ENCODE results near the gene PRKAG2. TPM values are rescaled to one million over a fixed set of nuclear protein-coding genes. Genes with fewer than 3 reads are reported as not detected.

The PRKAG2 gene
- total RNA-seq, 4 donors from 2014 or later, result 8.9 to 35.1 (median 13.6) TPM

GRCh38 chr7:151745706-151746105, 131.2 kb downstream of the PRKAG2 start:
- Histone ChIP-seq H3K9me3 (no peaks in the 10 kb centered on the region), H3K27ac (no peak overlapping the region), H3K4me1 (peaks cover 0 to 16% (median 2%) of the 10 kb centered on the region in 3 donors), H3K36me3 (peaks cover 0 to 13% (median 0%) of the 10 kb centered on the region in 3 donors), H3K27me3 (no peaks in the 10 kb centered on the region), H3K4me3 (no peak overlapping the region)
- intact Hi-C loops (cut with DNase I), result no loop called here
- WGBS, 2 donors, result 80 to 88% methylated on average over 6 to 8 of the region's 11 CpGs
- DNase-seq, result no peak
- TF ChIP-seq CTCF (IDR thresholded peaks at IDR 0.05) (no peak), POLR2A (IDR thresholded peaks at IDR 0.05) (no peak)

GRCh38 chr7:151744656-151745638, 132.0 kb downstream of the PRKAG2 start:
- intact Hi-C loops (cut with DNase I), result no loop called here
- no peaks in the 10 kb centered on the region for H3K9me3 ChIP-seq
- WGBS, 2 donors, result 78 to 84% methylated on average over 14 to 30 of the region's 33 CpGs
- H3K36me3 ChIP-seq, result peaks cover 0 to 13% (median 0%) of the 10 kb centered on the region in 3 donors
- H3K4me1 ChIP-seq, result peaks cover 0 to 16% (median 2%) of the 10 kb centered on the region in 3 donors
- no peak overlapping the region for H3K27ac ChIP-seq
- no peak for DNase-seq
- TF ChIP-seq POLR2A (IDR thresholded peaks at IDR 0.05) (no peak), CTCF (IDR thresholded peaks at IDR 0.05) (peak in 1 of 6 experiments; percentile 33)
- no peaks in the 10 kb centered on the region for H3K27me3 ChIP-seq
- H3K4me3 ChIP-seq, result no peak overlapping the region

GRCh38 chr7:151744051-151744580, 132.8 kb downstream of the PRKAG2 start:
- Histone ChIP-seq H3K4me1 (peaks cover 0 to 16% (median 2%) of the 10 kb centered on the region in 3 donors), H3K9me3 (no peaks in the 10 kb centered on the region), H3K27me3 (no peaks in the 10 kb centered on the region), H3K27ac (no peak overlapping the region), H3K36me3 (peaks cover 0 to 13% (median 0%) of the 10 kb centered on the region in 3 donors), H3K4me3 (no peak overlapping the region)
- DNase-seq, result no peak
- TF ChIP-seq POLR2A (IDR thresholded peaks at IDR 0.05) (no peak), CTCF (IDR thresholded peaks at IDR 0.05) (no peak)
- intact Hi-C loops (cut with DNase I), result no loop called here
- WGBS, 2 donors, result 72 to 95% methylated on average over 3 to 17 of the region's 18 CpGs

- no peak overlapping the region for H3K27ac ChIP-seq
- 82% methylated on average over 6 to 7 of the region's 10 CpGs for WGBS, 2 donors
Measured at GRCh38 chr7:151743481-151743983, 133.4 kb downstream of the PRKAG2 start.

More at GRCh38 chr7:151743481-151743983, 133.4 kb downstream of the PRKAG2 start:
- Histone ChIP-seq H3K9me3 (no peaks in the 10 kb centered on the region), H3K36me3 (peaks cover 0 to 13% (median 0%) of the 10 kb centered on the region in 3 donors), H3K27me3 (no peaks in the 10 kb centered on the region), H3K4me1 (peaks cover 0 to 16% (median 2%) of the 10 kb centered on the region in 3 donors), H3K4me3 (no peak overlapping the region)
- intact Hi-C loops (cut with DNase I), result no loop called here
- no peak for DNase-seq
- TF ChIP-seq POLR2A (IDR thresholded peaks at IDR 0.05) (no peak), CTCF (IDR thresholded peaks at IDR 0.05) (no peak)
